ENCODE measurements around the gene ANKRD26. TPM values are rescaled to one million over a fixed set of nuclear protein-coding genes. Genes with fewer than 3 reads are reported as not detected.

Gene ANKRD26
- polyA plus RNA-seq, 2 of the 4 experiments (the other 2 are of a cell fraction), result 4.0 to 4.1 TPM

GRCh38 chr10:26969145-26969926 is 131.0 kb downstream of the ANKRD26 start:
- no peaks in the 10 kb centered on the region for H3K4me1 ChIP-seq
- no peaks in the 10 kb centered on the region for H3K9me3 ChIP-seq
- TF ChIP-seq FOSB (CRISPR knock-in tag; IDR thresholded peaks at IDR 0.05), result no peak
- no peak for TF ChIP-seq PBX3 (IDR thresholded peaks at IDR 0.05)
- no peak for TF ChIP-seq CHD4 (IDR thresholded peaks at IDR 0.05; ENCODE audit: borderline replicate concordance)
- TF ChIP-seq ESRRA (IDR thresholded peaks at IDR 0.05; ENCODE audit: borderline replicate concordance, low read length), result no peak
- no peak for TF ChIP-seq POLR2AphosphoS2 (conservative IDR thresholded peaks at IDR 0.05; ENCODE audit: low read length)
- no peak for TF ChIP-seq HOXA7 (CRISPR knock-in tag; IDR thresholded peaks at IDR 0.05)
- no peak for TF ChIP-seq HEYL (CRISPR knock-in tag; IDR thresholded peaks at IDR 0.05)
- no peak for TF ChIP-seq EHMT2 (IDR thresholded peaks at IDR 0.05; ENCODE audit: low read depth)
- no peak for TF ChIP-seq FOXS1 (CRISPR knock-in tag; IDR thresholded peaks at IDR 0.05)
- no peak for TF ChIP-seq HMGXB4 (CRISPR knock-in tag; IDR thresholded peaks at IDR 0.05; ENCODE audit: borderline replicate concordance)
- no peak for TF ChIP-seq KDM5A (IDR thresholded peaks at IDR 0.05)
- no peak for TF ChIP-seq MYC (IDR thresholded peaks at IDR 0.05; ENCODE audit: borderline replicate concordance, low read length)
- no peak for TF ChIP-seq ZSCAN20 (CRISPR knock-in tag; IDR thresholded peaks at IDR 0.05)
- no peak for TF ChIP-seq RARB (CRISPR knock-in tag; IDR thresholded peaks at IDR 0.05)
- no peak for TF ChIP-seq USF2 (IDR thresholded peaks at IDR 0.05)
- no peak for TF ChIP-seq SMC3 (IDR thresholded peaks at IDR 0.05)
- no peak for TF ChIP-seq CBX8 (IDR thresholded peaks at IDR 0.05)
- no peak for TF ChIP-seq RCOR1 (IDR thresholded peaks at IDR 0.05; ENCODE audit: low read depth, low read length)
- no peak for TF ChIP-seq ELK1 (IDR thresholded peaks at IDR 0.05; ENCODE audit: low read depth, low read length)
- DNase-seq (ENCODE audit: low read depth in 1 of 2, low spot score in 1 of 2), result no peak
- H3K27ac ChIP-seq, result no peak overlapping the region
- no peak overlapping the region for H3K4me2 ChIP-seq
- whole genome bisulfite sequencing (ENCODE audit: missing lambda C conversion rate), result 84% methylated on average over 6 of the region's 6 CpGs
- ChIA-PET CTCF (no interaction called here), POLR2A (no interaction called here)
- H3K4me3 ChIP-seq, result no peak overlapping the region
- ATAC-seq, result no peak
- FAIRE-seq, result no peak

GRCh38 chr10:26962835-26963234 is 137.5 kb downstream of the ANKRD26 start:
- Histone ChIP-seq H3K4me2 (no peak overlapping the region), H3K27ac (no peak overlapping the region), H3K4me3 (no peak overlapping the region), H3K4me1 (no peaks in the 10 kb centered on the region), H3K9me3 (no peaks in the 10 kb centered on the region)
- ATAC-seq, result no peak
- ChIA-PET CTCF (no interaction called here), POLR2A (no interaction called here)
- FAIRE-seq, result no peak
- 64% methylated on average over 3 of the region's 3 CpGs for WGBS (ENCODE audit: missing lambda C conversion rate)
- no peak for DNase-seq (ENCODE audit: low read depth in 1 of 2, low spot score in 1 of 2)
- TF ChIP-seq EHMT2 (IDR thresholded peaks at IDR 0.05; ENCODE audit: low read depth), result no peak
- no peak for TF ChIP-seq GATA3 (IDR thresholded peaks at IDR 0.05; ENCODE audit: borderline replicate concordance)
- TF ChIP-seq HDAC2 (IDR thresholded peaks at IDR 0.05), result no peak
- TF ChIP-seq ATOH8 (CRISPR knock-in tag; IDR thresholded peaks at IDR 0.05; ENCODE audit: low read depth), result no peak
- no peak for TF ChIP-seq MAZ (IDR thresholded peaks at IDR 0.05; ENCODE audit: borderline replicate concordance, low read depth, low read length)
- TF ChIP-seq HOXA7 (CRISPR knock-in tag; IDR thresholded peaks at IDR 0.05), result no peak
- no peak for TF ChIP-seq NPAS2 (CRISPR knock-in tag; IDR thresholded peaks at IDR 0.05; ENCODE audit: borderline replicate concordance)
- no peak for TF ChIP-seq PBX3 (IDR thresholded peaks at IDR 0.05)
- TF ChIP-seq CBX2 (IDR thresholded peaks at IDR 0.05; ENCODE audit: borderline replicate concordance, low read depth), result no peak
